Measurements from ENCODE around the gene RHBDF2.
"Not testable (repeated sequence)": the region's sequence is repeated elsewhere in the genome, so short reads cannot be mapped to it uniquely, and the experiment has no call there.

Gene RHBDF2

DNA sequence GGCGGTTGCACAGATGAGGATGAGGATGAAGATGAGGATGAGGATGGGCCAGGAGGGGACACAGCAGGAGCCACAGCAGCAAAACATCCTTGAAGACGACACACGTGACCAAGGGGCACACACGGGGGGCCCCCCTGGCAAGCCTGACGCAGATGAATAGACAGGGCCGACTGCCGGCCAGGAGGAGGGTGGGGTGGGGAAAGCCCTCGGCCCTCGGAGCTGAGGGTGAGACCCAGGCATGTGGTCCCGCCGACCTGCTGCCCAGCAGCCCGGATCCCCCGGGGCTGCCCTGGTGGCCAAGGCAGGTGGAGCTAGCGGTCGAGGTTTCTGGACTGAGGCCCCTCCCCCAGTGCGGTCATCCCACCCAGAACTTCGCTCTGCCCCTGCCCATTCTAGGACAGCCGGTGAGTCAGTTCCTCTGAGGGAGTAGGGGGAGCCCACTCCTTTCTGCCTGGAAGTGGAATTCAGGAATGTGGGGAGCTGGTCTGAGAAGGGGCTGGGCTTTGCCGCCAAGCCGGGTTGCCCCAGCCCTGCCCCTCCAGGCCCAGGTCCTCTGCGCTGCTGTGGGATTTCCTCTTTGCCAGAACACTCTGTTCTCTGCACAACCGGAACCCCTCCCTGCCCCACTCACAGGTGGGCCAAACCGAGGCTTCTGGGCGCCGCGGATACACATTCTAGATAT, 26.3 kb upstream of the RHBDF2 start:
- in situ Hi-C loops (cut with MboI; ENCODE audit: low pct_unique_long_range_greater_than_20kb, low sequenced_read_pairs): no loop called here
- no peak for DNase-seq

DNA sequence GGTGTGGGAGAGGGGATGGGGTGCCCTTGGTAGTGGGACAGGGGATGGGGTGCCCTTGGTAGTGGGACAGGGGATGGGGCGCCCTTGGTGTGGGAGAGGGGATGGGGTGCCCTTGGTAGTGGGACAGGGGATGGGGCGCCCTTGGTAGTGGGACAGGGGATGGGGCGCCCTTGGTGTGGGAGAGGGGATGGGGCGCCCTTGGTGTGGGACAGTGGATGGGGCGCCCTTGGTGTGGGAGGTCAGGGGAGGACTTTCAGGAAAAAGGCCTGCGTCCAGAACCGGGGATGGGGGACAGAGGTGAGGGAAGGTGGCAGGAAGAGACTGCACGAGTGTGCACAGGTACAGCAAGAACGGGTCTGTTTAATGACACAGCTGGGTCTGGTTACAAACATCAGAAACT, 25.8 kb upstream of the RHBDF2 start:
- in situ Hi-C loops (cut with MboI; ENCODE audit: low pct_unique_long_range_greater_than_20kb, low sequenced_read_pairs); DNase-seq: not testable (repeated sequence)

DNA sequence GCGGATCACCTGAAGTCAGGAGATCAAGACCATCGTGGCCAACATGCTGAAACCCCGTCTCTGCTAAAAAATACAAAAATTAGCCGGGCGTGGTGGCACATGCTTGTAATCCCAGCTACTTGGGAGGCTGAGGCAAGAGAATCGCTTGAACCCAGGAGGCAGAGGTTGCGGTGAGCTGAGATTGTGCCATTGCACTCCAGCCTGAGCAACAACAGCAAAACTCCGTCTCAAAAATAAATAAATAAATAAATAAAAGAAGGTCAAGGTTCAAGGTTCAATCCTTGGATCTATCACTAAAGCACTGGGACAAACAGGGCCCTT, 24.2 kb upstream of the RHBDF2 start:
- in situ Hi-C loops (cut with MboI; ENCODE audit: low pct_unique_long_range_greater_than_20kb, low sequenced_read_pairs); DNase-seq: not testable (repeated sequence)

DNA sequence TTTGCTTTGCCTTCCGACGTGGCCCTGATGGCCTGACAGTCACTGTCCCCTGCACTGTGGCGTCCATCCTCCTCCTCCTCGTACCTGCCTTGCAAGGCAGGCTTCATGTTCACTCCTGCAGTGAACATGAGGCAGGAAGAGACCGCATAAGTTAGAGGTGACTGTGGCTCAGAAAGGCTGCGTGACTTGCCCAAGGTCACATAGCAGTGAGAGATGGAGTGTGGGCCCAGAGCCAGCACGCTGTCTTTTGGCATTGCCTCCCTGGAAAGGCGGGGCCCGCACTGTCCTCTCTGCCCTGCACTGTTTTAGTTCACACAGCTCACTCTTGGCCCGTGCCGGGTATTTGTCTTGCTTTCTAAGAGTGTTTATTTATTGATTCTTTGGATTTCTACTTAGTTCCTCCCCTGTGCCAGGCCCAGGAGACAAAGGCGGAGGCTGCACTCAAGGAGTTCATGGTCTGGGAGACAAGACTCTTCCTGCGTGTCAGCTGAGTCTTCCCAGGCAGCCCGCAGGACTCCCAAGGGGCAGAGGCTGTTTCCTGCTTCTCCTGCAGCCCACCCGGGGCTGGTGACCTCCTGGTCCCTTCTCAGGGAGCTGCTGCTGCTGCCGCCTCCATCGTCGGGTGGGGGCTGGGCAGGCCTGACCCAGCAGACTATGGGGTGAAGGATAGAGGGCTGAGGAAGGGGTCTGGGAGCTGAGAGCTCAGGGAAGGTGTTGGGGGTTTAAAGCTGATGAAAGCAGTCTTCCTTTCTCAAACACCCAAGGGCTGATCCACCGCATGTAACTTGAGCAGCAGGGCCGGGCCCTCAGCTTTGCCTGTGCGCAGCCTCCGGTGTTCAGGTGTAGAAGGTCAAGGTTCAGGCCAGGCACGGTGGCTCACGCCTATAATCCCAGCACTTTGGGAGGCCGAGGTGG, 23.6 kb upstream of the RHBDF2 start:
- DNase-seq: no peak
- in situ Hi-C loops (cut with MboI; ENCODE audit: low pct_unique_long_range_greater_than_20kb, low sequenced_read_pairs): no loop called here

DNA sequence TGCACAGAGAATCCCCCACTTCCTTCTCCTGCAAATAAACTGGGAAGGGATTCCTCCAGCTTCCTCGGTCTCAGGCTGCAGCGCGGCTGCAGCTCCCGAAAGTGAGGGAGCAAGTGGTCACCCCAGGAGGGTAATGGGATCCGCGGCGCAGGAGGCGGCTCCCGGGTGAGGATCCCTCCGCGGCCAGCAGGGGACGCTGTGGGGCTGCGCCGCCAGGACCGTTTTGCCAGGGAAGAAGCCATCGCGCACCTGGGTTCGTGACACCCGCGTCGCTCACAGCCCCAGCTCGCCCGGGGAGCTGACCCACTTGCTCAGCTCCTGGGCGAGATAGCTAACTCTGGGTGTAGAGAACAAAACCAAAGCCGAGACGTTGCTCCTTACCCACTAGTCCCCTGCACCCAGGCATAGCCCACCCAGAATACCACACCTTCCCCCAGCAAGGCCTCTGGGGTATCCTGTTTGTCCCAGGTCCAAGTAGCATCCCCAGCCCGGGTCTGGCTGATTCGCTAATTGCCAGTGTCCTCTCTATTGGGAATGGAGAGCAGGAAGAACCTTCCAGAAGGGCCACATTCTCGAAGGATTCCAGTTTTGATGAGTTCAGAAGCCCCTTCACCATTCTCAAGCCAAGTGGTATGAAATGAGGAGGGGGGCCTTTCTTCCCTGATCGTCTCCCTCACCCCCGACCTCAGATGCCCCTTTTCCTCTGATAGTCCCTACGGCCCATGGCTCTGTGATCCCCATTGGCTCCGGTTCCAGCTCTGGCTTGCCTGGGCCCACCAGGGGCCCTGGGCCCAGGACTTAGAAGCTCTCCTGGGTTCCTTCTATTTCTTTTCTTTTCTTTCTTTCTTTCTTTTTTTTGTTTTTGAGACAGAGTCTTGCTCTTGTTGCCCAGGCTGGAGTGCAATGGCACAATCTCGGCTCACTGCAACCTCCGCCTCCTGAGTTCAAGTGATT, 22.1 kb upstream of the RHBDF2 start:
- peak; percentile 85 for DNase-seq
- in situ Hi-C loops (cut with MboI; ENCODE audit: low pct_unique_long_range_greater_than_20kb, low sequenced_read_pairs): no loop called here

GRCh38 chr17:76521683-76522082, 20.5 kb upstream of the RHBDF2 start:
- DNase-seq; in situ Hi-C loops (cut with MboI; ENCODE audit: low pct_unique_long_range_greater_than_20kb, low sequenced_read_pairs): not testable (repeated sequence)

DNA sequence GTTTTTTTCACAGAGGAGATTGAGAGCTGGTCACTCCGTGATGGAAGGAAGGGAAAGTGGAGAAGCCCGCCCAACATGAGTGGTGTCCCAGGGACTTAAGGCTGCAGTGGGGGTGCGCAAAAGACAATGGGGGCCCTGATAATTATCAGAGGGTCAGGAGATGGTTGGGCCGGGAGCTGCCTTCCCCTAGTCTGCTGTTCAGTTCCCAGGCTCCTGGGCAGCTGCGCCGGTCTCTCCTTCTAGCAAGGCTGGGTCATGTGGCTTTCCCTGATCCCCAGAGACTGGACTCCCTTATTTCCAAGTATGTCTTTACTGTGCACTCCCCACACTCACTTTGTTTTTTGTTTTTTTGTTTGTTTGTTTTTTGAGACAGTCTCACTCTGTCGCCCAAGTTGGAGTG, 20.0 kb upstream of the RHBDF2 start:
- DNase-seq: no peak
- in situ Hi-C loops (cut with MboI; ENCODE audit: low pct_unique_long_range_greater_than_20kb, low sequenced_read_pairs): no loop called here

DNA sequence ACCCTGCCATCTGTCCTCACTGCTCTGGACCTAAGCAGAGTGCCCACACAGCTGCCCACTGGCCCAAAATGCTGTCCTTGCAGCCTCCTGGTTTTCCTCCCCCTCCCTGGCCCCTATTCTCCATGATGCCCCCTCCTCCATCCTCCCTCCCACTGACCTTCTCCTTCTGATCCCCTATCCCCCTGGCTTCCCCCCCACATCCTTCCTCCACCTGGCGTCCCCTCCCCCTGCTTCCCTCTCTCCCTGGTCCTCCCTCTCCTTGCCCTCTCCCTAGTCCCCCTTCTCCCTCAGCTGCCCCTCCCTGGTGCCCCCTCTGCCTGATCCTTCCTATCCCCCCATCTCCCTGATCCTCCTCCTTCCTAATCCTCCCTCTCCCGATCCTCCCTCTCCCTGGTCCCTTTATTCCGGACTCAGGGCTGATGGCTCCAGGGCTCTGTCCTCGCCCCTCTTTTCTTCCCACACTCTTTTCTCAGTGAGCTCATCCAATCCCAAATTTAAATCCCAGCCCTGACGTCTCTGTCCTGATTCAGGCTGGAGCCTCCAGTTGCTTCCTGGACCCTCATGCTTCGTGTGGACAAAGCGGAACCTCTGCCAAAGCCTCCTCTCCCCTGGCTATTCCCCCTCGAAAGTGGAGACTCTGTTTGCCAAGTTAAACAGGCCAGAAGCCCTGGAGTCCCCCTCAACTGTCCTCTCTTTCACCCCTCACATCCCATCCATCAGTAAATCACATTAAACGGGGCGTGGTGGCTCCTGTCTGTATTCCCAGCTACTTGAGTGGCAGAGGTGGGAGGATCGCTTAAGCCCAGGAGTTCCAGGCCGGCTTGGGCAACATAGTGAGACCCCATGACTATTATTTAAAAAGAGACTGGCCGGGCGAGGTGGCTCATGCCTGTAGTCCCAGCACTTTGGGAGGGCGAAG, 18.1 kb upstream of the RHBDF2 start:
- in situ Hi-C loops (cut with MboI; ENCODE audit: low pct_unique_long_range_greater_than_20kb, low sequenced_read_pairs): no loop called here
- DNase-seq: no peak

GRCh38 chr17:76517638-76518038, 16.4 kb upstream of the RHBDF2 start:
- DNase-seq: no peak
- in situ Hi-C loops (cut with MboI; ENCODE audit: low pct_unique_long_range_greater_than_20kb, low sequenced_read_pairs): no loop called here

- in situ Hi-C loops (cut with MboI; ENCODE audit: low pct_unique_long_range_greater_than_20kb, low sequenced_read_pairs): no loop called here
- peak; percentile 80 for DNase-seq
These were observed 14.2 kb upstream of the RHBDF2 start for GRCh38 chr17:76515274-76515949.

- DNase-seq; in situ Hi-C loops (cut with MboI; ENCODE audit: low pct_unique_long_range_greater_than_20kb, low sequenced_read_pairs): not testable (repeated sequence)
These were observed 13.1 kb upstream of the RHBDF2 start for GRCh38 chr17:76514355-76514754.

DNA sequence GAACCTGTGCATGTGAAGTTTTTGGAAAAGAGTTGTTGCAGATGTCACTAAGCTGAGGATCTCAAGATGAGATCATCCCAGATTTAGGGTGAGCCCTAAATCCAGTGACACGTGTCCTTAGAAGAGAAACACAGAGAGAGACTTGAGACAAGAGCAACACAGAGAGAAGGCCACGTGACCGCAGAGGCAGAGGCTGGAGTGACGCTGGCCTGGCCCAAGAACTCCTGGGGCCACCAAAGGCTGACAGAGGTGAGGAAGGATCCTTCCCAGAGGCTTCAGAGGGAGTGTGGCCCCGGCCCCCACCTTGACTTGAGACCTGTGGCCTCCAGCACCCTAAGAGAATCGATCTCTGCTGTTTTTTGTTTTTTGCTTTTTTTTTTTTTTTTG, 12.1 kb upstream of the RHBDF2 start:
- in situ Hi-C loops (cut with MboI; ENCODE audit: low pct_unique_long_range_greater_than_20kb, low sequenced_read_pairs): no loop called here
- DNase-seq: no peak

DNA sequence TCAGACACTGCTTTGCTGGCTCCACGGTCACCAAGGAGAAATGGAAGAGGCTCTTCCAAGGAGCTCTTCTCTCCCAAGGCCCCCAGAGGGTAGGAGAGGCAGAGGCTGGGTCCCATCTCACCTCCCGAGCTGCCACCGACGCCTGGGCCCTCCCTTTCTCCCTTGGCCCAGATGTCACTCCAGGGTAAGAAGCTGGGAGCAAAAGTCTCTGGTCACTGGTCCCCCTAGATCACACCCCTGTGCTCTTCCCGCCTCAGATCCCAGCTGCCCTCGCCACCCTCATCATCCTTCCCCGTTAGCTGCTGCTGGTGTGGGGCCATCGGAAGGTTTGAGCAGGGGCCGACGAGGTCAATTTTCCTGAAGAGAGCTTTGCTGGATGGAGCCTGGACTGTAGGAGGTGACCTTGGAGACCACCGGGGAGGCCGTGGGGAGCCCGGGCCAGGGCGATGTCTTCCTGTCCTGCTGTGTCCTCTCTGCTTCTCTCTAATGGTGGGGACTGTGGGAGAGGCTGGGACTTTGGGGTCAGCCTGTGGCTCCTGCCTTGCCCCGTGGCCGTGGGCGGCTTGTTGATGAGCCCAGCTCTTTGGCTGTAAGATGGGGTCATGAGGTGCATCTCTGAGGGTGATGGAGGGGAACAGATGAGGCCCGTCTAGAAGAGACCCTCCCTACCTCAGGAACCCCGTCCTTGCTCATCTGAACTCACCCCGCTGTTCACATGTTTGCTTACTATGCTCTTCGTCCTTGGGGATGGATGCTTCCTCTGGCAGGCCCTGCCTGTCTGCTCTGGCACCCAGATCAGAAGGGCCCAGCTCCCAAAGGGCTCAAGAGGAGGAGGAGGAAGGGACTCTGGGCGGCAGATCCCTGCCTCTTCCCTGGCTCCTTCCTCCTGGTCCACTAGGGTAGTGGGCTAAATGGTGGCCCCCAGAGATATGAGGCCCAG, 11.4 kb upstream of the RHBDF2 start:
- DNase-seq: no peak
- in situ Hi-C loops (cut with MboI; ENCODE audit: low pct_unique_long_range_greater_than_20kb, low sequenced_read_pairs): no loop called here

DNA sequence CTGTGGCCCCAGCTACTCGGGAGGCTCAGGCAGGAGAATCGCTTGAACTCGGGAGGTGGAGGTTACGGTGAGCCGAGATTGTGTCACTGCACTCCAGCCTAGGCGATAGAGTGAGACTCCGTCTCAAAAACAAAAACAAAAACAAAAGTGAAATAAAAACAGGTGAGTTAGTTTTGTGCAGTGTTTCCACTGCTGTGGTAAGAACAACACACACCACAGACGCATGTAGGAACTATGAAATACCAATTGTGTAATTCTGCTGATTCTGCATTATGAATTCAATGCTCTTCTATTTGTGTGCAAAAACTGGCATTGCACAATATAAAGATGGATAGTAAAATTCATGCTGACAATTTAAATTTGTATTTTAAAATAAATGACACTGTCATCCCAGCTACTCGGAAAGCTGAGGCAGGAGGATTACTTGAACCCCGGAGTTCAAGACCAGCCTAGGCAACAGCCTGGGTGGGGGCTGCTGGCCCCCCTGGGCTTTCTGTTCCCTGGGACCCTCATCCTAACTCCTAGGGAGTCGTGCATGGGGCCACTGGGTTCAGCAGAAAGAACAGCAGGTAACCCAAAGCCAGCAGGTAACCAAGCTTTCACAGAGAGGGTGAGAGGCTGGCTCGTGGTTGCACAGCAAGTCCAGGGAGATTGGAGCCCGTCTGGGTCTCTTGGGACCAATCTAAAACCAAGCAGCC, 10.6 kb upstream of the RHBDF2 start:
- no peak for DNase-seq
- in situ Hi-C loops (cut with MboI; ENCODE audit: low pct_unique_long_range_greater_than_20kb, low sequenced_read_pairs): no loop called here

GRCh38 chr17:76510831-76511244, 9.6 kb upstream of the RHBDF2 start:
- DNase-seq: no peak
- in situ Hi-C loops (cut with MboI; ENCODE audit: low pct_unique_long_range_greater_than_20kb, low sequenced_read_pairs): no loop called here

DNA sequence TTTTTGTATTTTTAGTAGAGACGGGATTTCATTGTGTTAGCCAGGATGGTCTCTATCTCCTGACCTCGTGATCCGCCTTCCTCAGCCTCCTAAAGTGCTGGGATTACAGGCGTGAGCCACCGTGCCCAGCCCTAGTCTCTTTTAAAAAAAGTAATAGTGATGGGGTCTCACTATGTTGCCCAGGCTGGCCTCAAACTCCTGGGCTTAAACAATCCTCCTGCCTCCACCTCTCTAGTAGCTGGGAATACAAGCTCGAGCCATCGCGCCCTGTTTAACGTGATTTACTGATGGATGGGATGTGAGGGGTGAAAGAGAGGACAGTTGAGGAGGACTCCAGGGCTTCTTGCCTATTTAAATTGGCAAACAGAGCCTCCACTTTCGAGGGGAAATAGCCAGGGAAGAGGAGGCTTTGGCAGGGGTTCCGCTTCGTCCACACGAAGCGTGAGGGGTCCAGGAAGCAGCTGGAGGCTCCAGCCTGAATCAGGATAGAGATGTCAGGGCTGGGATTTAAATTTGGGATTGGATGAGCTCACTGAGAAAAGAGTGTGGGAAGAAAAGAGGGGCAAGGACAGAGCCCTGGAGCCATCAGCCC, 7.3 kb upstream of the RHBDF2 start:
- in situ Hi-C loops (cut with MboI; ENCODE audit: low pct_unique_long_range_greater_than_20kb, low sequenced_read_pairs); DNase-seq: not testable (repeated sequence)

All from KBM-7 (cell line).